ENCODE results near the gene NAPEPLD.
"Not testable (repeated sequence)": the region's sequence is repeated elsewhere in the genome, so short reads cannot be mapped to it uniquely, and the experiment has no call there.

NAPEPLD gene

GRCh38 chr7:103115771-103116170, 33.1 kb downstream of the NAPEPLD start:
- H2AFZ ChIP-seq (ENCODE audit: low read length) = no peak overlapping the region
- H2AK5ac ChIP-seq (ENCODE audit: low read depth, low read length) = no peak overlapping the region
- no peak overlapping the region for H4K8ac ChIP-seq (ENCODE audit: low read depth, low read length)
- no peak overlapping the region for H2BK5ac ChIP-seq (ENCODE audit: low read length)
- H3K18ac ChIP-seq (ENCODE audit: low read length) = no peak overlapping the region
- H3K79me1 ChIP-seq (ENCODE audit: low read depth, low read length) = no peaks in the 10 kb centered on the region
- H3K4ac ChIP-seq (ENCODE audit: low read length) = no peak overlapping the region
- H3K4me2 ChIP-seq (ENCODE audit: insufficient read depth, low read length, poor library complexity, severe bottlenecking) = no peak overlapping the region
- H2BK15ac ChIP-seq (ENCODE audit: low read length) = no peak overlapping the region
- no peak overlapping the region for H2BK12ac ChIP-seq (ENCODE audit: low read length)
- H3K36me3 ChIP-seq (replicated peaks in 1 of 2; ENCODE audit: control insufficient read depth in 2 of 2, insufficient read depth in 2 of 2, low read length in 2 of 2) = peaks cover 7 to 47% of the 10 kb centered on the region in 2 donors
- H3K14ac ChIP-seq (ENCODE audit: low read length) = no peak overlapping the region
- H3K4me3 ChIP-seq (ENCODE audit: low read length in 2 of 2) = no peak overlapping the region
- H3K9ac ChIP-seq (ENCODE audit: low read depth, low read length, poor library complexity) = no peak overlapping the region
- no peak overlapping the region for H3K23ac ChIP-seq (ENCODE audit: low read depth, low read length, poor library complexity)
- peaks cover 3 to 5% of the 10 kb centered on the region in 2 donors for H3K4me1 ChIP-seq (ENCODE audit: control insufficient read depth in 2 of 2, insufficient read depth in 1 of 2, low read depth in 1 of 2, low read length in 2 of 2)
- no peak overlapping the region for H2BK120ac ChIP-seq (ENCODE audit: low read depth, low read length)
- no peak for DNase-seq (ENCODE audit: low spot score)
- WGBS, 2 donors (ENCODE audit: extremely low coverage in 2 of 2, insufficient read length in 2 of 2, insufficient replicate concordance in 1 of 2) = no CpG with 5 or more reads among the region's 4 CpGs
- H3K27ac ChIP-seq (replicated peaks; ENCODE audit: low read length) = no peak overlapping the region
- peaks cover 0 to 2% of the 10 kb centered on the region in 2 donors for H3K9me3 ChIP-seq (replicated peaks in 1 of 2; ENCODE audit: control insufficient read depth in 2 of 2, insufficient read depth in 1 of 2, low read depth in 1 of 2, low read length in 2 of 2)
- H4K91ac ChIP-seq (ENCODE audit: low read depth, low read length, poor library complexity) = no peak overlapping the region
- H3K27me3 ChIP-seq (ENCODE audit: control insufficient read depth in 3 of 3, insufficient read depth in 3 of 3, low read depth in 1 of 3, low read length in 3 of 3) = no peaks in the 10 kb centered on the region

- no peak overlapping the region for H3K9ac ChIP-seq (ENCODE audit: low read depth, low read length, poor library complexity)
- H3K14ac ChIP-seq (ENCODE audit: low read length) = no peak overlapping the region
- H3K23ac ChIP-seq (ENCODE audit: low read depth, low read length, poor library complexity) = no peak overlapping the region
- no peaks in the 10 kb centered on the region for H3K9me3 ChIP-seq (replicated peaks in 1 of 2; ENCODE audit: control insufficient read depth in 2 of 2, insufficient read depth in 1 of 2, low read depth in 1 of 2, low read length in 2 of 2)
- H3K4me1 ChIP-seq (ENCODE audit: control insufficient read depth in 2 of 2, insufficient read depth in 1 of 2, low read depth in 1 of 2, low read length in 2 of 2) = peaks cover 1 to 3% of the 10 kb centered on the region in 2 donors
- no CpG with 5 or more reads among the region's 1 CpG for WGBS, 2 donors (ENCODE audit: extremely low coverage in 2 of 2, insufficient read length in 2 of 2, insufficient replicate concordance in 1 of 2)
- no peak overlapping the region for H2BK120ac ChIP-seq (ENCODE audit: low read depth, low read length)
- no peak overlapping the region for H4K91ac ChIP-seq (ENCODE audit: low read depth, low read length, poor library complexity)
- no peaks in the 10 kb centered on the region for H3K27me3 ChIP-seq (ENCODE audit: control insufficient read depth in 3 of 3, insufficient read depth in 3 of 3, low read depth in 1 of 3, low read length in 3 of 3)
- no peak overlapping the region for H2BK15ac ChIP-seq (ENCODE audit: low read length)
- no peak overlapping the region for H3K4me3 ChIP-seq (ENCODE audit: low read length in 2 of 2)
- DNase-seq (ENCODE audit: low spot score) = no peak
- no peak overlapping the region for H3K4me2 ChIP-seq (ENCODE audit: insufficient read depth, low read length, poor library complexity, severe bottlenecking)
- H2AK5ac ChIP-seq (ENCODE audit: low read depth, low read length) = no peak overlapping the region
- H4K8ac ChIP-seq (ENCODE audit: low read depth, low read length) = no peak overlapping the region
- no peaks in the 10 kb centered on the region for H3K79me1 ChIP-seq (ENCODE audit: low read depth, low read length)
- peaks cover 3 to 37% of the 10 kb centered on the region in 2 donors for H3K36me3 ChIP-seq (replicated peaks in 1 of 2; ENCODE audit: control insufficient read depth in 2 of 2, insufficient read depth in 2 of 2, low read length in 2 of 2)
- H2BK5ac ChIP-seq (ENCODE audit: low read length) = no peak overlapping the region
- H3K18ac ChIP-seq (ENCODE audit: low read length) = no peak overlapping the region
- H3K27ac ChIP-seq (replicated peaks; ENCODE audit: low read length) = no peak overlapping the region
- no peak overlapping the region for H2BK12ac ChIP-seq (ENCODE audit: low read length)
- no peak overlapping the region for H2AFZ ChIP-seq (ENCODE audit: low read length)
- no peak overlapping the region for H3K4ac ChIP-seq (ENCODE audit: low read length)
These were observed 34.3 kb downstream of the NAPEPLD start for GRCh38 chr7:103114576-103115008.

GRCh38 chr7:103113164-103113563, 35.7 kb downstream of the NAPEPLD start:
- WGBS, 2 donors (ENCODE audit: extremely low coverage in 2 of 2, insufficient read length in 2 of 2, insufficient replicate concordance in 1 of 2) = 100% methylated on average over 1 of the region's 2 CpGs; no CpG with 5 or more reads in 1 of the 2 donors
- no peak overlapping the region for H4K91ac ChIP-seq (ENCODE audit: low read depth, low read length, poor library complexity)
- no peak for DNase-seq (ENCODE audit: low spot score)

GRCh38 chr7:103106703-103107070, 42.2 kb downstream of the NAPEPLD start:
- not testable (repeated sequence) for H2BK5ac ChIP-seq (ENCODE audit: low read length); H3K27me3 ChIP-seq (ENCODE audit: control insufficient read depth in 3 of 3, insufficient read depth in 3 of 3, low read depth in 1 of 3, low read length in 3 of 3); H3K9me3 ChIP-seq (replicated peaks in 1 of 2; ENCODE audit: control insufficient read depth in 2 of 2, insufficient read depth in 1 of 2, low read depth in 1 of 2, low read length in 2 of 2); H3K4me1 ChIP-seq (ENCODE audit: control insufficient read depth in 2 of 2, insufficient read depth in 1 of 2, low read depth in 1 of 2, low read length in 2 of 2); H3K27ac ChIP-seq (replicated peaks; ENCODE audit: low read length); H3K9ac ChIP-seq (ENCODE audit: low read depth, low read length, poor library complexity); H3K23ac ChIP-seq (ENCODE audit: low read depth, low read length, poor library complexity); H4K91ac ChIP-seq (ENCODE audit: low read depth, low read length, poor library complexity); H2BK120ac ChIP-seq (ENCODE audit: low read depth, low read length); H3K4me2 ChIP-seq (ENCODE audit: insufficient read depth, low read length, poor library complexity, severe bottlenecking); H3K4ac ChIP-seq (ENCODE audit: low read length); H2BK12ac ChIP-seq (ENCODE audit: low read length); H2AK5ac ChIP-seq (ENCODE audit: low read depth, low read length); H3K14ac ChIP-seq (ENCODE audit: low read length); H3K18ac ChIP-seq (ENCODE audit: low read length); H4K8ac ChIP-seq (ENCODE audit: low read depth, low read length); H3K4me3 ChIP-seq (ENCODE audit: low read length in 2 of 2); DNase-seq (ENCODE audit: low spot score); H3K79me1 ChIP-seq (ENCODE audit: low read depth, low read length); H2BK15ac ChIP-seq (ENCODE audit: low read length)
- Histone ChIP-seq H2AFZ (ENCODE audit: low read length) (peak overlapping the region; percentile 73), H3K36me3 (replicated peaks in 1 of 2; ENCODE audit: control insufficient read depth in 2 of 2, insufficient read depth in 2 of 2, low read length in 2 of 2) (peaks cover 0 to 36% of the 10 kb centered on the region in 2 donors)
- no CpG with 5 or more reads among the region's 6 CpGs for WGBS, 2 donors (ENCODE audit: extremely low coverage in 2 of 2, insufficient read length in 2 of 2, insufficient replicate concordance in 1 of 2)

More at GRCh38 chr7:103113164-103113563, 35.7 kb downstream of the NAPEPLD start:
- H2BK120ac ChIP-seq (ENCODE audit: low read depth, low read length) = no peak overlapping the region
- H2AK5ac ChIP-seq (ENCODE audit: low read depth, low read length) = no peak overlapping the region
- H3K79me1 ChIP-seq (ENCODE audit: low read depth, low read length) = no peaks in the 10 kb centered on the region
- no peak overlapping the region for H3K23ac ChIP-seq (ENCODE audit: low read depth, low read length, poor library complexity)
- H3K4me2 ChIP-seq (ENCODE audit: insufficient read depth, low read length, poor library complexity, severe bottlenecking) = no peak overlapping the region
- peak overlapping the region; percentile 28 for H3K27ac ChIP-seq (replicated peaks; ENCODE audit: low read length)
- H3K27me3 ChIP-seq (ENCODE audit: control insufficient read depth in 3 of 3, insufficient read depth in 3 of 3, low read depth in 1 of 3, low read length in 3 of 3) = no peaks in the 10 kb centered on the region
- H2BK15ac ChIP-seq (ENCODE audit: low read length) = no peak overlapping the region
- no peak overlapping the region for H2BK5ac ChIP-seq (ENCODE audit: low read length)
- H4K8ac ChIP-seq (ENCODE audit: low read depth, low read length) = no peak overlapping the region
- H3K4me3 ChIP-seq (ENCODE audit: low read length in 2 of 2) = no peak overlapping the region
- H3K9ac ChIP-seq (ENCODE audit: low read depth, low read length, poor library complexity) = no peak overlapping the region
- H3K4ac ChIP-seq (ENCODE audit: low read length) = no peak overlapping the region
- H3K14ac ChIP-seq (ENCODE audit: low read length) = no peak overlapping the region
- no peak overlapping the region for H2BK12ac ChIP-seq (ENCODE audit: low read length)
- H3K18ac ChIP-seq (ENCODE audit: low read length) = no peak overlapping the region
- peaks cover 2 to 22% of the 10 kb centered on the region in 2 donors for H3K36me3 ChIP-seq (replicated peaks in 1 of 2; ENCODE audit: control insufficient read depth in 2 of 2, insufficient read depth in 2 of 2, low read length in 2 of 2)
- H3K9me3 ChIP-seq (replicated peaks in 1 of 2; ENCODE audit: control insufficient read depth in 2 of 2, insufficient read depth in 1 of 2, low read depth in 1 of 2, low read length in 2 of 2) = no peaks in the 10 kb centered on the region
- H3K4me1 ChIP-seq (ENCODE audit: control insufficient read depth in 2 of 2, insufficient read depth in 1 of 2, low read depth in 1 of 2, low read length in 2 of 2) = peaks cover 0 to 3% of the 10 kb centered on the region in 2 donors
- no peak overlapping the region for H2AFZ ChIP-seq (ENCODE audit: low read length)
